ENCODE data around the gene GART. TPM values are rescaled to one million over a fixed set of nuclear protein-coding genes. Genes with fewer than 3 reads are reported as not detected.
A peak's percentile ranks its signal among the peaks of the same experiment; 100 is the strongest.

GART gene
- polyA plus RNA-seq, 2 of the 4 experiments (the other 2 are of a cell fraction) = 42.3 to 70.2 TPM

DNA sequence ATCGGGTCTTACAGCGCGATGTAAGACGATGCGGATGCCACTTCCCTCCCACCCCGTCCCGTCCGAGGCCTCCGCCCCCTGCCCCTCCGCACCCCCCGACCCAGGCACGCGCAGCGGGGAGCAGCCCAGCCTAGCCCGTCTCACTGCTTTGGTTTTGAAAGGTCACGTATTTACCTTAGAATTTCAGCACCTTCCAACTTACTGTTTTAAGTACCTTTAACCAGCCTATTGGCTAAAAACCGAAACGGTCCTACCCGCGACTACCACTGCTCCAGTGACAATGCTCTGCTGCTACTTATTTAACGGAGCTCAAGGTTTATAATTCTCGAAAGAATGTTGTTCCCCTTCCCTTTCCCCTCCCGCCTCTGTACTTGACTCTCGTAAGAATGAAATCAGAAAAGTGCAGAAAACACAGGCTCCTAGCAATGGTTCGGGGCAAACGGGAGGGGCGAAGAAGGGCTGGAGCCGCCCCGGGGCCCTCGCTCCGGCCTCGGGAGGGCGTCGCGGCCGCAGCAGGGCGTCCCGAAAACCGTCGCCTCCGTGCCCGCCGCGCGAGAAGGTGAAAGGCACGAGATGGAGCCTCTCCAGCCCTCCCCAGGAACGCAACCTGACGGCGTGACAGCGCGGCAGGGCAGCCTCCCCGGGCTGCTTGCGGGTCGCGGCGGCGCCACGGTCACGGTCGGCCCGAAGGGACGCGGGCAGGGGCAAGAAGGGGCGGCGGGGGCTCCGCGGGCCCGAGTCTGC lies 62.8 kb downstream of the GART start:
- CTCF ChIA-PET = interaction anchor here (0.8 to 3.2 kb wide), 5 partner anchors 12 to 282 kb away, joined by 3 to 11 read pairs (median 4); partner anchors contain the start of gene DNAJC28
- Histone ChIP-seq H3K27ac (peak overlapping the region; percentile 72 to 91), H3K4me2 (peak overlapping the region; percentile 87), H3K4me1 (peaks cover 5% of the 10 kb centered on the region; the same call in 1 of the 3 replicates), H3K9me3 (no peaks in the 10 kb centered on the region), H3K4me3 (peak overlapping the region; percentile 56)
- WGBS (ENCODE audit: missing lambda C conversion rate) = 4% methylated on average over 22 of the region's 68 CpGs
- ATAC-seq (peak; percentile 37 to 47), DNase-seq (ENCODE audit: low read depth in 1 of 2, low spot score in 1 of 2) (peak in 1 of 2 experiments; percentile 18), FAIRE-seq (no peak)
- TF ChIP-seq POLR2A (IDR thresholded peaks at IDR 0.05; ENCODE audit: low read length) (no peak), FOXS1 (CRISPR knock-in tag; IDR thresholded peaks at IDR 0.05) (no peak), EHF (CRISPR knock-in tag; IDR thresholded peaks at IDR 0.05) (no peak), CHD4 (IDR thresholded peaks at IDR 0.05; ENCODE audit: borderline replicate concordance) (no peak)
- TF ChIP-seq, protein P1, sequence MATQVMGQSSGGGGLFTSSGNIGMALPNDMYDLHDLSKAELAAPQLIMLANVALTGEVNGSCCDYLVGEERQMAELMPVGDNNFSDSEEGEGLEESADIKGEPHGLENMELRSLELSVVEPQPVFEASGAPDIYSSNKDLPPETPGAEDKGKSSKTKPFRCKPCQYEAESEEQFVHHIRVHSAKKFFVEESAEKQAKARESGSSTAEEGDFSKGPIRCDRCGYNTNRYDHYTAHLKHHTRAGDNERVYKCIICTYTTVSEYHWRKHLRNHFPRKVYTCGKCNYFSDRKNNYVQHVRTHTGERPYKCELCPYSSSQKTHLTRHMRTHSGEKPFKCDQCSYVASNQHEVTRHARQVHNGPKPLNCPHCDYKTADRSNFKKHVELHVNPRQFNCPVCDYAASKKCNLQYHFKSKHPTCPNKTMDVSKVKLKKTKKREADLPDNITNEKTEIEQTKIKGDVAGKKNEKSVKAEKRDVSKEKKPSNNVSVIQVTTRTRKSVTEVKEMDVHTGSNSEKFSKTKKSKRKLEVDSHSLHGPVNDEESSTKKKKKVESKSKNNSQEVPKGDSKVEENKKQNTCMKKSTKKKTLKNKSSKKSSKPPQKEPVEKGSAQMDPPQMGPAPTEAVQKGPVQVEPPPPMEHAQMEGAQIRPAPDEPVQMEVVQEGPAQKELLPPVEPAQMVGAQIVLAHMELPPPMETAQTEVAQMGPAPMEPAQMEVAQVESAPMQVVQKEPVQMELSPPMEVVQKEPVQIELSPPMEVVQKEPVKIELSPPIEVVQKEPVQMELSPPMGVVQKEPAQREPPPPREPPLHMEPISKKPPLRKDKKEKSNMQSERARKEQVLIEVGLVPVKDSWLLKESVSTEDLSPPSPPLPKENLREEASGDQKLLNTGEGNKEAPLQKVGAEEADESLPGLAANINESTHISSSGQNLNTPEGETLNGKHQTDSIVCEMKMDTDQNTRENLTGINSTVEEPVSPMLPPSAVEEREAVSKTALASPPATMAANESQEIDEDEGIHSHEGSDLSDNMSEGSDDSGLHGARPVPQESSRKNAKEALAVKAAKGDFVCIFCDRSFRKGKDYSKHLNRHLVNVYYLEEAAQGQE (IDR thresholded peaks at IDR 0.05) = no peak
- TF ChIP-seq, protein P2, sequence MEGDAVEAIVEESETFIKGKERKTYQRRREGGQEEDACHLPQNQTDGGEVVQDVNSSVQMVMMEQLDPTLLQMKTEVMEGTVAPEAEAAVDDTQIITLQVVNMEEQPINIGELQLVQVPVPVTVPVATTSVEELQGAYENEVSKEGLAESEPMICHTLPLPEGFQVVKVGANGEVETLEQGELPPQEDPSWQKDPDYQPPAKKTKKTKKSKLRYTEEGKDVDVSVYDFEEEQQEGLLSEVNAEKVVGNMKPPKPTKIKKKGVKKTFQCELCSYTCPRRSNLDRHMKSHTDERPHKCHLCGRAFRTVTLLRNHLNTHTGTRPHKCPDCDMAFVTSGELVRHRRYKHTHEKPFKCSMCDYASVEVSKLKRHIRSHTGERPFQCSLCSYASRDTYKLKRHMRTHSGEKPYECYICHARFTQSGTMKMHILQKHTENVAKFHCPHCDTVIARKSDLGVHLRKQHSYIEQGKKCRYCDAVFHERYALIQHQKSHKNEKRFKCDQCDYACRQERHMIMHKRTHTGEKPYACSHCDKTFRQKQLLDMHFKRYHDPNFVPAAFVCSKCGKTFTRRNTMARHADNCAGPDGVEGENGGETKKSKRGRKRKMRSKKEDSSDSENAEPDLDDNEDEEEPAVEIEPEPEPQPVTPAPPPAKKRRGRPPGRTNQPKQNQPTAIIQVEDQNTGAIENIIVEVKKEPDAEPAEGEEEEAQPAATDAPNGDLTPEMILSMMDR (IDR thresholded peaks at IDR 0.05) = no peak
- POLR2A ChIA-PET = interaction anchor here (1.0 to 2.1 kb wide), 3 partner anchors 10 to 13 kb away, joined by 3 to 49 read pairs (median 4); partner anchors contain the start of gene DNAJC28

DNA sequence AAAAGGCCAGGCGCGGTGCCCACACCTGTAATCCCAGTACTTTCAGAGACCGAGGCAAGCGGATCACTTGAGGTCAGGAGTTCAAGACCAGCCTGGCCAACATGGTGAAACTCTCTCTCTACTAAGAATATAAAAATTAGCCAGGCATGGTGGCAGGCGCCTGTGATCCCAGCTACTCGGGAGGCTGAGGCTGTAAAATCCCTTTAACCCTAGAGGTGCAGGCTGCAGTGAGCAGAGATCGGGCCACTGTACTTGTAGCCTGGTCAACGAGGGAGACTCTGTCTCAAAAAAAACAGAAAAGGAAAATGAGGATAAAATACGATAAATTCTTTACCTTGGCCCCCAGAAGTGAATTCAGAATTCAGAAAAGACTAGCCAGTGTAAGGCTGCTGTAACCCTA lies 63.7 kb downstream of the GART start:
- Histone ChIP-seq H3K4me2 (peak overlapping the region; percentile 87), H3K9me3 (no peaks in the 10 kb centered on the region), H3K27ac (no peak overlapping the region), H3K4me3 (no peak overlapping the region), H3K4me1 (peaks cover 5% of the 10 kb centered on the region; the same call in 1 of the 3 replicates)
- ATAC-seq (no peak), DNase-seq (ENCODE audit: low read depth in 1 of 2, low spot score in 1 of 2) (no peak), FAIRE-seq (no peak)
- ChIA-PET CTCF (no interaction called here), POLR2A (no interaction called here)
- TF ChIP-seq, protein P1 (IDR thresholded peaks at IDR 0.05) = no peak
- TF ChIP-seq CBX8 (IDR thresholded peaks at IDR 0.05) (no peak), RARB (CRISPR knock-in tag; IDR thresholded peaks at IDR 0.05) (no peak), FOSL2 (IDR thresholded peaks at IDR 0.05) (no peak), FOSL2 (CRISPR knock-in tag; IDR thresholded peaks at IDR 0.05) (no peak), ZNF302 (CRISPR knock-in tag; IDR thresholded peaks at IDR 0.05) (no peak), ESRRA (IDR thresholded peaks at IDR 0.05; ENCODE audit: borderline replicate concordance, low read length) (no peak), MAFK (IDR thresholded peaks at IDR 0.05; ENCODE audit: partially characterized antibody) (no peak), CHD2 (IDR thresholded peaks at IDR 0.05; ENCODE audit: low read length, partially characterized antibody) (no peak), EHMT2 (IDR thresholded peaks at IDR 0.05; ENCODE audit: low read depth) (no peak), CEBPB (IDR thresholded peaks at IDR 0.05) (no peak), JUN (IDR thresholded peaks at IDR 0.05) (no peak), ZFP36 (IDR thresholded peaks at IDR 0.05; ENCODE audit: borderline replicate concordance, partially characterized antibody) (no peak), POLR2AphosphoS2 (conservative IDR thresholded peaks at IDR 0.05; ENCODE audit: low read length) (no peak), GATA3 (IDR thresholded peaks at IDR 0.05; ENCODE audit: borderline replicate concordance) (no peak)
- TF ChIP-seq, protein P3, sequence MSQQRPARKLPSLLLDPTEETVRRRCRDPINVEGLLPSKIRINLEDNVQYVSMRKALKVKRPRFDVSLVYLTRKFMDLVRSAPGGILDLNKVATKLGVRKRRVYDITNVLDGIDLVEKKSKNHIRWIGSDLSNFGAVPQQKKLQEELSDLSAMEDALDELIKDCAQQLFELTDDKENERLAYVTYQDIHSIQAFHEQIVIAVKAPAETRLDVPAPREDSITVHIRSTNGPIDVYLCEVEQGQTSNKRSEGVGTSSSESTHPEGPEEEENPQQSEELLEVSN (IDR thresholded peaks at IDR 0.05; ENCODE audit: borderline replicate concordance, low read depth) = no peak
- TF ChIP-seq, protein P4, sequence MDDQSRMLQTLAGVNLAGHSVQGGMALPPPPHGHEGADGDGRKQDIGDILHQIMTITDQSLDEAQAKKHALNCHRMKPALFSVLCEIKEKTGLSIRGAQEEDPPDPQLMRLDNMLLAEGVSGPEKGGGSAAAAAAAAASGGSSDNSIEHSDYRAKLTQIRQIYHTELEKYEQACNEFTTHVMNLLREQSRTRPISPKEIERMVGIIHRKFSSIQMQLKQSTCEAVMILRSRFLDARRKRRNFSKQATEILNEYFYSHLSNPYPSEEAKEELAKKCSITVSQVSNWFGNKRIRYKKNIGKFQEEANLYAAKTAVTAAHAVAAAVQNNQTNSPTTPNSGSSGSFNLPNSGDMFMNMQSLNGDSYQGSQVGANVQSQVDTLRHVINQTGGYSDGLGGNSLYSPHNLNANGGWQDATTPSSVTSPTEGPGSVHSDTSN (IDR thresholded peaks at IDR 0.05) = no peak
- TF ChIP-seq, protein P5, sequence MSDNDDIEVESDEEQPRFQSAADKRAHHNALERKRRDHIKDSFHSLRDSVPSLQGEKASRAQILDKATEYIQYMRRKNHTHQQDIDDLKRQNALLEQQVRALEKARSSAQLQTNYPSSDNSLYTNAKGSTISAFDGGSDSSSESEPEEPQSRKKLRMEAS (IDR thresholded peaks at IDR 0.05) = no peak
- WGBS (ENCODE audit: missing lambda C conversion rate) = 90% methylated on average over 9 of the region's 9 CpGs

All from A549 (cell line).